Activated CD4-positive, alpha-beta memory T cell treated with anti-CD3 and anti-CD28 coated beads, Interleukin-2, amount 10 ng/mL, durations not matched to agents 7 days and 5 days (primary cell): ENCODE data around the gene TFB2M. TPM values are rescaled to one million over a fixed set of nuclear protein-coding genes. Genes with fewer than 3 reads are reported as not detected.

Experiments
- CTCF ChIA-PET: fragments of 350-600 bp; sonication (Branson Sonifier 250); formaldehyde crosslinking; loops from one replicate; lab custom pipeline; 2021; ENCODE audit warnings: antibody characterized with exemption, inconsistent platforms; lab: Charles Lee
- POLR2A ChIA-PET: fragments of 350-600 bp; sonication (Branson Sonifier 250); formaldehyde crosslinking; loops from one replicate; lab custom pipeline; 2021; ENCODE audit warnings: antibody characterized with exemption; lab: Charles Lee
- DNase-seq: peaks from one replicate; pipeline ENCODE4 v3.0.0-alpha.2; 2020
- H3K27ac Mint-ChIP-seq: one replicate; pipeline ENCODE4 v1.8.0; 2021; ENCODE audit warnings: mild to moderate bottlenecking, mixed read lengths
- H3K27me3 Mint-ChIP-seq: one replicate; pipeline ENCODE4 v1.8.0; 2021; ENCODE audit warnings: mixed read lengths
- H3K36me3 Mint-ChIP-seq: one replicate; pipeline ENCODE4 v1.8.0; 2021; ENCODE audit warnings: low read depth, mixed read lengths
- H3K4me1 Mint-ChIP-seq: one replicate; pipeline ENCODE4 v1.8.0; 2021; ENCODE audit warnings: mixed read lengths
- H3K4me3 Mint-ChIP-seq: one replicate; pipeline ENCODE4 v1.8.0; 2021; ENCODE audit warnings: mild to moderate bottlenecking, mixed read lengths
- H3K9me3 Mint-ChIP-seq: one replicate; pipeline ENCODE4 v1.8.0; 2021; ENCODE audit warnings: mixed read lengths
- total RNA-seq, 2 experiments: library from RNA; stranded (reverse); gene quantifications; one replicate each; pipeline ENCODE4 v1.2.3, GENCODE V29; 2021

TFB2M gene
- total RNA-seq, 2 experiments from 2014 or later = 7.4 to 9.0 TPM

DNA sequence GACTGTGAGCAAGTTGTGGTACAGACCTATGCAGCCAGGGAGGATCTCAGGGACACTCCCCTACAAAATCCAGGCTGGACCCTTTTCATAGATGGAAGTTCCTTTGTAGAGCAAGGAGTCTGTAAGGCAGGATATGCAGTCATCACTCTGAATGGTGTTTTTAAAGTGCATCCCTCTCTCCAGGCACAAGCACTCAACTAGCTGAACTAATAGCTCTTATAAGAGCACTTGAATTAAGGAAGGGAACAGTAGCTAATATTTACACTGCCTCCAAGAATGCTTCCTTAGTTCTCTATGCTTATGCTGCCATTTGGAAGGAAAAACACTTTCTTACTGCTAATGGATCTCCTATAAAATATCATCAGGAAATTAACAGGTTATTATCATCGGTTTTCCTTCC is 31.9 kb downstream of the TFB2M start:
- POLR2A ChIA-PET = no interaction called here
- CTCF ChIA-PET = interaction anchor here (0.9 to 1.2 kb wide), 2 partner anchors 13 to 155 kb away, joined by 3 to 4 read pairs; no protein-coding TSS in a partner anchor

DNA sequence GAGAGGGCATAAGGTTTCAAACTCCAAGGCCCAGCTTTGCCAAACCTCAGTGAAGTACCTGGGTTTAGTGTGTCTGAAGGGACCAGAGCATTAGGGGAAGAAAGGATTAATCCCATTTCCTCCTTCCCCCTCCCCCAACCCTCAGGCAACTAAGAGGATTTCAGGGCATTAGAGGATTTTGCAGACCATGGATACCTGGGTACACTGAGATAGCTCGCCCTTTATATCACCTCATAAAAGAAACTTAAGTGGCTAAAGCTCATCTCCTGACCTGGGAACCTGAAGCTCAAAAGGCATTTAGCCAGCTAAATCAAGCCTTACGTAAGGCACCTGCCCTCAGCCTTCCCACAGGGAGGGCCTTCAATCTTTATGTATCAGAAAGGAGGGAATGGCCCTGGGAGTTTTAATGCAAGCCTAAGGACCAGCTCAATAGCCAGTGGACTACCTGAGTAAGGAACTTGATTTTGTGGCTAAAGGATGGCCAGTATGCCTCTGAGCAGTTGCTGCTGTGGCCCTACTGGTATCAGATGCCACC is 32.6 kb downstream of the TFB2M start:
- ChIA-PET POLR2A (no interaction called here), CTCF (interaction anchor here (0.9 to 1.2 kb wide), 2 partner anchors 14 to 156 kb away, joined by 3 to 4 read pairs; no protein-coding TSS in a partner anchor)
- H3K4me1 Mint-ChIP-seq = no peaks in the 10 kb centered on the region
- no peak overlapping the region for H3K27ac Mint-ChIP-seq
- DNase-seq = no peak
- H3K27me3 Mint-ChIP-seq = peaks cover 2% of the 10 kb centered on the region
- H3K4me3 Mint-ChIP-seq = no peak overlapping the region
- peaks cover 15% of the 10 kb centered on the region for H3K9me3 Mint-ChIP-seq
- H3K36me3 Mint-ChIP-seq = peaks cover 3% of the 10 kb centered on the region

More for the DNA sequence above, 31.9 kb downstream of the TFB2M start:
- Mint-ChIP-seq H3K27me3 (peaks cover 2% of the 10 kb centered on the region), H3K9me3 (peaks cover 13% of the 10 kb centered on the region), H3K36me3 (peaks cover 3% of the 10 kb centered on the region), H3K4me3 (no peak overlapping the region), H3K27ac (no peak overlapping the region), H3K4me1 (no peaks in the 10 kb centered on the region)
- DNase-seq = no peak

DNA sequence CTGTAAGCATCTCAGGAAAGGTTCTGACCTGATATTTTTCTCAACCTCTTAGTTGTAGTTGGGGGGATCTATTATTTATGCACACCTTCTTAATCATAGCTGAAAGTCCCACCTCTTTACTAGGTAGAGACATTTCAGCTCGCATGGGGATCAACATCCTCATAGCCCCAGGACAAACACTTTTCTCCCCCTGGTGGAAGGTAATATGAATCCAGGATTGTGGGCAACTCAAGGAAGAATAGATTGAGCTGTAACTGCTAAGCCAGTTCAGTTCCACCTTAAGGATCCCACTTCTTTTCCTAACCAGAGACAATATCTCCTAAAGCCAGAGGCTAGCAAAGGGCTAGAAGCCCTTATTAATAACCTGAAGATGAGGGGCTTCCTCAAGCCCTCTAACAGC is 33.5 kb downstream of the TFB2M start:
- H3K27me3 Mint-ChIP-seq = peaks cover 2% of the 10 kb centered on the region
- CTCF ChIA-PET = interaction anchor here (1.7 kb wide), 1 partner anchor 35 kb away, joined by 3 read pairs; no protein-coding TSS in a partner anchor
- H3K4me3 Mint-ChIP-seq = no peak overlapping the region
- POLR2A ChIA-PET = no interaction called here
- peaks cover 16% of the 10 kb centered on the region for H3K9me3 Mint-ChIP-seq
- H3K27ac Mint-ChIP-seq = no peak overlapping the region
- H3K36me3 Mint-ChIP-seq = peaks cover 3% of the 10 kb centered on the region
- DNase-seq = no peak
- peaks cover 7% of the 10 kb centered on the region for H3K4me1 Mint-ChIP-seq

DNA sequence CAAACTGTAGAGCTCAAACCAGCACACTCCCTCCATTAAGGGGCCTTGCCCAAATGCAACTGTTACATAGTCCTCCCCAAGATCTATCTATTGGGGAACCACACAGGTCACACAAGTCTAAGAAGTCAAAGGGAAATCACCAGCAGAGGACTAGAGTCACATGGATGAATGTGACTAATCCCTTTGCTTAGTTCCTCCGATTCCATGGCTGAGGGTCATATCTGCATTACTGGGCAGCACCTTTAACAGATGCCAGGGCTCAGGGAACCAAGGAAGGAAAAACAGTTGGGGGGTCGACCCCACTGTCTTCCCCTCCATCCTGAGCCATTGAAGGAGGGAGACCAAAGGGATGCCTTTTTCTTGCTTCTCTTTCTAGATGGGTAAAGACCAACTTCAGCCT is 35.6 kb downstream of the TFB2M start:
- H3K36me3 Mint-ChIP-seq = peaks cover 3% of the 10 kb centered on the region
- POLR2A ChIA-PET = no interaction called here
- peaks cover 15% of the 10 kb centered on the region for H3K4me1 Mint-ChIP-seq
- H3K27ac Mint-ChIP-seq = no peak overlapping the region
- DNase-seq = no peak
- peaks cover 18% of the 10 kb centered on the region for H3K9me3 Mint-ChIP-seq
- CTCF ChIA-PET = interaction anchor here (0.7 kb wide), 1 partner anchor 32 kb away, joined by 3 read pairs; no protein-coding TSS in a partner anchor
- no peak overlapping the region for H3K4me3 Mint-ChIP-seq
- peaks cover 2% of the 10 kb centered on the region for H3K27me3 Mint-ChIP-seq

DNA sequence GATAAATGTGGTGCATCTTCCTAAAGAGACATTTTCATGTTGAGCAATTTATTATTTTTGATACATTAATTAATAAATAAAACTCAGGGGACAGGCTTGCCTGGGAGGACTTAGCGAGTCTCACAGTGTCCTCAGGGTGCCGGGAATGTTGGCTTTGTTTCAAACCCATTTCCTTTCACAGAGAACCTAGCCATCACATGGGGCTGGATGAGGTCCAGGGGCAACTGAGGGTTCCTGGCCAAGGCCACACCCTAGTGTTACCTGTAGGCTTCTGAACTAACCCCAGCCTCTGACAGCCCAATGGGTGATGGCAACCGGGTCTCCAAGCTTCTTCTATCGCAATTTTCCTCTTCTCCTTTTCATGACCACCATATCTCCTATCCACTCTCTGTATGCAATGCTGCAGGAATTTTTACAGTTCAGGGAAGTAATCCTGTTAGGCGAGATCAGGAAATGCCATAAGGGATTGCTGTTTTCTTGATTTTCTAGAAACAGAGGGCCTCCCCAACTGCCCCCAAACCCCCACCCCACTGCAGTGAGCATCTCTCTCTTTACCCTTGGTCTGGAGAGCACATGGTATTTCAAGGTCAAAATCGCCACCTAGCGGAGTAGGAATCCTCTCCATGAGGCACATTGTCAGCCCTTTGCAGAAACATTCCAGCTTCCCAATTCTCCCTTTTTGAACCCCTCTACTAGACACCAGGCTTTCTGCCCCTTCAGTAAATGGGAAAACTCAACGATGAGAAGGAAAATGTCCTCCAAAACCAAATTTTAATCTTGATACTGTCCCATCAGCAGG is 36.9 kb downstream of the TFB2M start:
- peaks cover 2% of the 10 kb centered on the region for H3K27me3 Mint-ChIP-seq
- no peak overlapping the region for H3K4me3 Mint-ChIP-seq
- H3K27ac Mint-ChIP-seq = no peak overlapping the region
- H3K4me1 Mint-ChIP-seq = peaks cover 15% of the 10 kb centered on the region
- peaks cover 18% of the 10 kb centered on the region for H3K9me3 Mint-ChIP-seq
- peaks cover 3% of the 10 kb centered on the region for H3K36me3 Mint-ChIP-seq
- DNase-seq = no peak
- CTCF ChIA-PET = no interaction called here
- POLR2A ChIA-PET = no interaction called here

DNA sequence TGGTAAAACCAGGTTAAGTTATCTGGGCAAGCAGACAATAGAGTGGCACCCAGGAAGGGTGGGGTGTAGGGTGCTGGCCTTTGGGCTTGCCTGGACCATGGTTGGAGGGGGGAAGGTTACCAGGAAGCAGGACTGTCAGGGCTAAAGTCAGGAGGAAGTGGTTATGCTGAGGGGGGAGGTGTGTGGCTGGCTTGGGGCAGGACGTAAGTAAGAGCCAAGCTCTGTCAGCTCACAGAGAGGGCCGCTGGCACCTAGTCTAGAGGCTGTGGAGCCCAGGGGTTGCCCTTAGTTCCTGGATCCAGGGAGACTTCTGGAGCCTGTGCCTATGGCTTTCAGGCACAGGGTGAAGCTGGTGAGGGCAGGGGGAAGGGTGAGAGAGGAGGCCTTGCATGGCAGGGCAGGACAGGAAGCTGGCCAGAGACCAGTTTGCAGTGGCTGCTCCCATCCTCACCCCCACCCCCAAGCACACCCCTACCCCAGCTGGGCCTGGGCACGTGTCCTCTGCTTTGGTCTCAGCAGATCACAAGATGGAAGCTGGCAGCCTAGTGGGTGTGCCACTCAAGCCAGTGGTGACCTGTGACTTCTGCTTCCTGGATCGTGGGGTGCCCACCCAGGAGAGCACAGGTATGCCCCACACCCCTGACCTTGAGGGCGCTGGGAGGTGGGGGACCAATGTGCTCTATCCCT is 38.5 kb downstream of the TFB2M start:
- Mint-ChIP-seq H3K36me3 (peaks cover 3% of the 10 kb centered on the region), H3K4me3 (no peak overlapping the region), H3K27me3 (peaks cover 2% of the 10 kb centered on the region), H3K4me1 (peaks cover 15% of the 10 kb centered on the region), H3K27ac (peak overlapping the region; percentile 13), H3K9me3 (peaks cover 18% of the 10 kb centered on the region)
- ChIA-PET POLR2A (no interaction called here), CTCF (no interaction called here)
- DNase-seq = peak; percentile 25

DNA sequence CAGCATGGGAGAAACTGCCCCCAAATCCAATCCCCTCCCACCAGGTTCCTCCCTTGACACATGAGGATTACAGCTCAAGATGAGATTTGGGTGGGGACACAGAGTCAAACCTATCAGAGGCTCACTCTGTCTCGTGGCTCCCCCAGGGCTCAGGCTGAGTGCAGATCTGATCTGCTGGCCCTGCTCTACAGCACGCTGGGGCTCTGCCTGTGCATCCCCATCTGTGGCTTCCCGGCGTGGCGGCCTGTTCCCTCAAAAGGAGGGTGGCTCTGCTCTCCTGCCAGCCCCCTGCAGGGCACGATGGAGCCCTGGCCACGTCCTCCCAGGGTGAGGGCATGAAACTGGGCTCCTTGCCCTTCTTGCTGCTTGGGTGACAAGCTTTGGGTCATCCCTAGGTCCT is 39.1 kb downstream of the TFB2M start:
- H3K4me1 Mint-ChIP-seq = peaks cover 15% of the 10 kb centered on the region
- H3K4me3 Mint-ChIP-seq = no peak overlapping the region
- H3K9me3 Mint-ChIP-seq = peaks cover 20% of the 10 kb centered on the region
- POLR2A ChIA-PET = no interaction called here
- CTCF ChIA-PET = no interaction called here
- H3K27me3 Mint-ChIP-seq = peaks cover 2% of the 10 kb centered on the region
- no peak for DNase-seq
- H3K36me3 Mint-ChIP-seq = peaks cover 3% of the 10 kb centered on the region
- peak overlapping the region; percentile 13 for H3K27ac Mint-ChIP-seq

DNA sequence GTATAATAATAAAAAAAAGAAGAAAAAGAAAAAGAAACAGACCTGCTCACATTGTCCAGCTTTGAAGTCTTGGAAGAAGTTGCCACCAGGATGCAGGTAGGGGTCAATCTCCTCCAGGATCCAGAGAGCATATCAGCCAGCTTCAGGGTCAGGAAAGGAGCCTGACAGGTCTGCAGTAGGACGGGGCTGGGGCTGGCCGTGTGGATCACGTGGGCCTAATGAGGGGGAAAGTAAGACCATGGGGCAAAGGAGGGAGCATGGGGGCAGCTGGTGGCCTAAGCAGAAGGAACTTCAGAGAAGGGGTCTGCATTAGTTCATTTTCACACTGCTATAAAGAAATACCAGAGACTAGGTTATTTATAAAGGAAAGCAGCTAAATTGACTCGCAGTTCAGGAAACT is 39.7 kb downstream of the TFB2M start:
- Mint-ChIP-seq H3K9me3 (peaks cover 22% of the 10 kb centered on the region), H3K27me3 (peaks cover 1% of the 10 kb centered on the region), H3K4me1 (peaks cover 15% of the 10 kb centered on the region), H3K27ac (no peak overlapping the region), H3K36me3 (peaks cover 3% of the 10 kb centered on the region), H3K4me3 (no peak overlapping the region)
- POLR2A ChIA-PET = no interaction called here
- CTCF ChIA-PET = no interaction called here
- no peak for DNase-seq

DNA sequence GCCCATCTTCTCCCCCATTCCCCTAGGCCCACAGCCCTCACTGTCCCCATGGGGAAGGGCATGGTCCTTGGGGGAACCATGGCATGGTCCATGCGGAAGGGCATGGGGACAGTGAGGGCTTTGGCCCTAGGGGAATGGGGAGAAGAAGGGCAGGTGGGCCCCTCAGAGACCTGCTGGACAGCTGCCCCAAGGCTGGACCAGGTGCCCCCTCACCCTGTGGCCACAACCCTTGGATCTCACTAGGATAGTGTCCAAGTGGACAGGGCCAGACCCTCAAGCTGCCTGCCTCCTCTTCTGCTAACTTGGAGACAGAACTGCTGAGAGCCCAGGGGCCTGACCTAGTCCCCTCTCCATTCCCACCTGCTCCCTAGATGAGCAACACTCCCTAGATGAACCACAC is 46.5 kb downstream of the TFB2M start:
- ChIA-PET POLR2A (no interaction called here), CTCF (no interaction called here)
- no peak overlapping the region for H3K4me3 Mint-ChIP-seq
- peaks cover 9% of the 10 kb centered on the region for H3K36me3 Mint-ChIP-seq
- DNase-seq = no peak
- peaks cover 33% of the 10 kb centered on the region for H3K9me3 Mint-ChIP-seq
- H3K4me1 Mint-ChIP-seq = peaks cover under 1% of the 10 kb centered on the region
- no peak overlapping the region for H3K27ac Mint-ChIP-seq
- no peaks in the 10 kb centered on the region for H3K27me3 Mint-ChIP-seq

DNA sequence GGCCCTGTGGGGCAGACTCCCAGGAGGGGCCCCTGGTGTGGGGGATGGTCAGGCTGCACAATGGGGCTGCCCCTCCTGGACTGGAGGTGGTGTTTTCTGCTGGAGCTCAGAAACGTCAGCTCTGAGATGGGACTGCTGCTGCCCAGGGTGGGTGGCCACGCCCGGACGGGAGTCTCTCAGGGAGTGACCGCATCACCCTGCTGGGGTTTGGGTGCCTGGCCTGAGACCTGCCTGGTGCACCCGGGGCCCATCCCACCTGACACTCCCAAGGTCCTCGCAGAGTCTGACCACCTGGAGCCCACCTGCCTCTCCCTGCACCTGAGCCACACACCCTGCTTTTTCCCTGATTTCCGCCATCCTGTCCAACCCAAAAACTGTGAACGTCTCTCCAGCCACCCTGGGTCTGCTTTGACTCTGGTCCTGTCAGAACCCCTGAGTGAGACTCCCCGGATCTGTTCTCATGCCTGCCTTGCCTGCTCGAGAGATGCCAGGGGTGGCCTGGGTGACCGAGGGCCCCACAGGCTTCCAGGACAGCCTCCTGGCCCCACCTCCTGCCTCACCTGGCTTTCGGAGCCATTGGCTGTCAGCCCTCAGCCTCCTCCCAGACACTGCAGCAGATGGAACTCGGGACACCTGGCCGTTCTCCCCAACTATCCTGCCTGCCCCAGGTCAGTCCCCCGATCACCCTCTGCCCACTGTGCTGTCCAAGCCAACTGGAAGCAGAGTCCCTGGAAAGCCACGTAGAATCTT is 47.4 kb downstream of the TFB2M start:
- H3K27ac Mint-ChIP-seq = no peak overlapping the region
- peaks cover 13% of the 10 kb centered on the region for H3K36me3 Mint-ChIP-seq
- H3K4me1 Mint-ChIP-seq = peaks cover 7% of the 10 kb centered on the region
- POLR2A ChIA-PET = no interaction called here
- DNase-seq = no peak
- no peaks in the 10 kb centered on the region for H3K27me3 Mint-ChIP-seq
- no peak overlapping the region for H3K4me3 Mint-ChIP-seq
- CTCF ChIA-PET = no interaction called here
- peaks cover 37% of the 10 kb centered on the region for H3K9me3 Mint-ChIP-seq

DNA sequence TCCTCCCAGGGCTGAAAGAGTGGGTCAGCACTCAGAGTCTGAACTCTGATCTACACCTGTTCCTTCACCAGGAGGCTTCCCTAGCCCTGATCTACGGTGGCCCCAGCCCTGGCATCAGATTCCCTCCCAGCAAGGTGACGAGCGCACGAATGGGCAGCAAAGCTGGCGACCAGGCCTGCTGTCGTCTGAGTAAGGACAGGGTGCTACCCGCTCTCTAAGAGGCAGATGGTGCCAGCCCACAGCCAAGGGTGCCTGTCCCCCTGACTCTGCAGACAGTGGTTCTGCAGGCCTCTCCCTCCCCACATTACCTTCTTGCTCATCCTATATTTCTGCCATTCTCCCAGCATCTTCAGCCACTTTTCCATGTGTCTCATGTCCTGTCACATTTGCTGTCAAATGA is 48.7 kb downstream of the TFB2M start:
- ChIA-PET CTCF (no interaction called here), POLR2A (no interaction called here)
- no peak overlapping the region for H3K4me3 Mint-ChIP-seq
- no peak for DNase-seq
- peaks cover 13% of the 10 kb centered on the region for H3K36me3 Mint-ChIP-seq
- H3K27me3 Mint-ChIP-seq = no peaks in the 10 kb centered on the region
- peaks cover 40% of the 10 kb centered on the region for H3K9me3 Mint-ChIP-seq
- H3K27ac Mint-ChIP-seq = no peak overlapping the region
- peaks cover 7% of the 10 kb centered on the region for H3K4me1 Mint-ChIP-seq

DNA sequence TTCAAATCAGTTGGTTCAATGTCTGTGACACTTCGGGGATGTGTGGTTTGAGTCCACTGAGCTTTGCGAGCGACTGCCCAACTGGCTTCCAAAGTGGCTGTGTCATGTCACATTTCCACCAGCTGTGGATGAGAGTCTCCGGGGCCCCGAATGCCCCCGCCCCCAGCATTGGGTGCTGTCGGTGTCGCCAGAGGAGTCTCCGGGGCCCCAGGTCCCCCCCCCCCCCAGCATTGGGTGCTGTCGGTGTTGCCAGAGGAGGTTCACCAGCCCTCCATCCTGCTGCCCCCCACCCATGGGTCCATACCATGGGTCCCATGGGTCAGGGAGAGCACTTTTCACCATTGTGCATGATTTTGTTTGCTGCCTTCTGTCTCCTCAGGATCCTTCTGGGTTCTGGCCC is 49.9 kb downstream of the TFB2M start:
- ChIA-PET CTCF (interaction anchor here (0.9 kb wide), 1 partner anchor 9 kb away, joined by 3 read pairs; the partner anchor contains the start of gene SMYD3), POLR2A (no interaction called here)
- peaks cover 13% of the 10 kb centered on the region for H3K36me3 Mint-ChIP-seq
- peaks cover 35% of the 10 kb centered on the region for H3K9me3 Mint-ChIP-seq
- no peaks in the 10 kb centered on the region for H3K27me3 Mint-ChIP-seq
- DNase-seq = no peak
- H3K27ac Mint-ChIP-seq = no peak overlapping the region
- no peak overlapping the region for H3K4me3 Mint-ChIP-seq
- peaks cover 7% of the 10 kb centered on the region for H3K4me1 Mint-ChIP-seq
